Neural cell (in vitro differentiated cells): Measurements from ENCODE around the gene TRIB2. TPM values are rescaled to one million over a fixed set of nuclear protein-coding genes. Genes with fewer than 3 reads are reported as not detected.

Experiments used
- H2AFZ ChIP-seq: fragments of 200-600, 300-800 bp; sonication (generic), shearing (Covaris generic); 2 replicates; pipeline ENCODE4 v1.6.0; 2014; ENCODE audit warnings: low read depth, mild to moderate bottlenecking, antibody characterized with exemption, low read length, moderate library complexity
- H3F3A ChIP-seq: fragments of 200-600 bp; shearing (Covaris generic); 2 replicates; pipeline ENCODE4 v1.6.1; 2016; ENCODE audit warnings: mild to moderate bottlenecking, moderate library complexity, mixed read lengths, antibody characterized with exemption, low read length; ENCODE audit not compliant: insufficient read depth, poor library complexity, severe bottlenecking
- H3K27ac ChIP-seq: fragments of 200-600, 300-800 bp; sonication (generic), shearing (Covaris generic); 2 replicates; pipeline ENCODE4 v1.5.1; 2014; ENCODE audit warnings: mild to moderate bottlenecking, low read length, moderate library complexity
- H3K27me3 ChIP-seq: fragments of 300-800, 200-600 bp; sonication (generic), shearing (Covaris generic); 2 replicates; pipeline ENCODE4 v1.6.0; 2014; ENCODE audit warnings: mild to moderate bottlenecking, low read depth, low read length, moderate library complexity; ENCODE audit not compliant: insufficient read depth
- H3K36me3 ChIP-seq: fragments of 300-800, 200-600 bp; sonication (generic), shearing (Covaris generic); 2 replicates; pipeline ENCODE4 v1.5.1; 2014; ENCODE audit warnings: mild to moderate bottlenecking, antibody characterized with exemption, low read length, moderate library complexity; ENCODE audit not compliant: insufficient read depth
- H3K4me2 ChIP-seq: fragments of 300-800, 200-600 bp; sonication (generic), shearing (Covaris generic); 2 replicates; pipeline ENCODE4 v1.6.0; 2014; ENCODE audit warnings: mild to moderate bottlenecking, low read length
- H3K4me3 ChIP-seq: fragments of 300-800, 200-600 bp; sonication (generic), shearing (Covaris generic); 2 replicates; pipeline ENCODE4 v1.5.1; 2014; ENCODE audit warnings: mild to moderate bottlenecking, low read length, moderate library complexity
- H3K79me2 ChIP-seq: fragments of 200-600 bp; shearing (Covaris generic); replicated peaks from 2 replicates; pipeline ENCODE4 v1.6.0; 2014; ENCODE audit warnings: mild to moderate bottlenecking, low read length, moderate library complexity; ENCODE audit not compliant: insufficient read depth
- H3K9ac ChIP-seq: fragments of 300-800, 200-600 bp; sonication (generic), shearing (Covaris generic); 2 replicates; pipeline ENCODE4 v1.6.1; 2016; ENCODE audit warnings: mild to moderate bottlenecking, low read length, mixed read lengths
- H3K9me2 ChIP-seq: fragments of 200-600 bp; shearing (Covaris generic); 2 replicates; pipeline ENCODE4 v1.6.1; 2016; ENCODE audit warnings: mild to moderate bottlenecking, low read length, mixed read lengths; ENCODE audit not compliant: insufficient read depth
- H3K9me3 ChIP-seq: fragments of 200-600, 300-800 bp; sonication (generic), shearing (Covaris generic); 2 replicates; pipeline ENCODE4 v1.6.1; 2016; ENCODE audit warnings: mild to moderate bottlenecking, mixed run types, low read length, moderate library complexity, mixed read lengths
- H4K20me1 ChIP-seq: fragments of 200-600 bp; shearing (Covaris generic); 2 replicates; pipeline ENCODE4 v1.6.1; 2016; ENCODE audit warnings: mild to moderate bottlenecking, mixed run types; ENCODE audit not compliant: insufficient read depth
- CTCF ChIP-seq: fragments of 450-650 bp; IDR thresholded peaks from 2 replicates; pipeline ENCODE4 v1.5.1; 2014; ENCODE audit warnings: antibody characterized with exemption, mild to moderate bottlenecking, moderate library complexity; ENCODE audit not compliant: poor library complexity, severe bottlenecking
- EP300 ChIP-seq: fragments of 450-650 bp; conservative IDR thresholded peaks from 2 replicates; pipeline ENCODE4 v1.6.1; 2014; ENCODE audit warnings: antibody characterized with exemption, mild to moderate bottlenecking, moderate library complexity; ENCODE audit not compliant: poor library complexity, severe bottlenecking
- EZH2 ChIP-seq: fragments of 200-600, 300-800 bp; shearing (Covaris generic), sonication (generic); IDR thresholded peaks from 2 replicates; pipeline ENCODE4 v1.6.1; 2014; ENCODE audit warnings: antibody characterized with exemption, low read length, borderline replicate concordance, mild to moderate bottlenecking; ENCODE audit not compliant: insufficient read depth, poor library complexity, severe bottlenecking
- MXI1 ChIP-seq: fragments of 450-650 bp; conservative IDR thresholded peaks from 2 replicates; pipeline ENCODE4 v1.6.1; 2014; ENCODE audit warnings: antibody characterized with exemption, mild to moderate bottlenecking; ENCODE audit not compliant: poor library complexity, severe bottlenecking
- POLR2AphosphoS5 ChIP-seq: IDR thresholded peaks from 2 replicates; pipeline ENCODE4 v1.6.1; 2012
- RAD21 ChIP-seq: fragments of 450-650 bp; conservative IDR thresholded peaks from 2 replicates; pipeline ENCODE4 v1.6.1; 2014; ENCODE audit warnings: antibody characterized with exemption, mild to moderate bottlenecking, moderate library complexity
- REST ChIP-seq: IDR thresholded peaks from 2 replicates; pipeline ENCODE4 v1.6.1; 2012; ENCODE audit warnings: borderline replicate concordance
- SMC3 ChIP-seq: fragments of 450-650 bp; conservative IDR thresholded peaks from 2 replicates; pipeline ENCODE4 v1.6.1; 2014; ENCODE audit warnings: antibody characterized with exemption, mild to moderate bottlenecking, moderate library complexity; ENCODE audit not compliant: poor library complexity
- TAF1 ChIP-seq: IDR thresholded peaks from 2 replicates; pipeline ENCODE4 v1.6.1; 2012; ENCODE audit warnings: low read depth
- polyA plus RNA-seq: library from polyadenylated mRNA; depleted of rRNA; stranded (reverse); fragments of >200 nt; gene quantifications from 2 replicates; pipeline ENCODE4 v1.2.3, GENCODE V29; 2014

Gene TRIB2
- polyA plus RNA-seq, 1 donor from 2014 or later = 123 TPM

- Histone ChIP-seq H3K4me2 (no peak overlapping the region), H3K27ac (no peak overlapping the region), H2AFZ (no peak overlapping the region), H3K9ac (no peak overlapping the region), H4K20me1 (no peaks in the 10 kb centered on the region), H3K9me3 (no peaks in the 10 kb centered on the region), H3K4me3 (no peak overlapping the region), H3K27me3 (no peaks in the 10 kb centered on the region), H3K79me2 (no peaks in the 10 kb centered on the region), H3K36me3 (no peaks in the 10 kb centered on the region), H3K9me2 (no peaks in the 10 kb centered on the region), H3F3A (no peaks in the 10 kb centered on the region)
- TF ChIP-seq RAD21 = no peak
- TF ChIP-seq TAF1 = no peak
- TF ChIP-seq EP300 = no peak
- no peak for TF ChIP-seq EZH2
- TF ChIP-seq CTCF = no peak
- TF ChIP-seq SMC3 = no peak
- TF ChIP-seq REST = no peak
Observed at GRCh38 chr2:12787891-12788801, 71.4 kb downstream of the TRIB2 start.

GRCh38 chr2:12791906-12792305, 75.2 kb downstream of the TRIB2 start:
- Histone ChIP-seq H3K9ac (no peak overlapping the region), H3F3A (no peaks in the 10 kb centered on the region), H4K20me1 (no peaks in the 10 kb centered on the region), H3K27ac (no peak overlapping the region), H3K27me3 (no peaks in the 10 kb centered on the region), H3K9me2 (no peaks in the 10 kb centered on the region), H3K36me3 (no peaks in the 10 kb centered on the region), H3K4me3 (no peak overlapping the region), H3K79me2 (no peaks in the 10 kb centered on the region), H2AFZ (no peak overlapping the region), H3K9me3 (no peaks in the 10 kb centered on the region), H3K4me2 (no peak overlapping the region)
- no peak for TF ChIP-seq POLR2AphosphoS5
- TF ChIP-seq CTCF = no peak
- TF ChIP-seq RAD21 = no peak
- TF ChIP-seq MXI1 = no peak
- no peak for TF ChIP-seq TAF1
- no peak for TF ChIP-seq EP300
- TF ChIP-seq SMC3 = no peak
- no peak for TF ChIP-seq EZH2
- TF ChIP-seq REST = no peak
